GM10847 (cell line): Measurements from ENCODE around the gene EMX1.

Experiments
- POLR2A ChIP-seq: IDR thresholded peaks from 2 replicates; pipeline ENCODE4 v1.6.1; 2011; ENCODE audit not compliant: insufficient read length; ENCODE audit errors: extremely low read depth

EMX1 gene

DNA sequence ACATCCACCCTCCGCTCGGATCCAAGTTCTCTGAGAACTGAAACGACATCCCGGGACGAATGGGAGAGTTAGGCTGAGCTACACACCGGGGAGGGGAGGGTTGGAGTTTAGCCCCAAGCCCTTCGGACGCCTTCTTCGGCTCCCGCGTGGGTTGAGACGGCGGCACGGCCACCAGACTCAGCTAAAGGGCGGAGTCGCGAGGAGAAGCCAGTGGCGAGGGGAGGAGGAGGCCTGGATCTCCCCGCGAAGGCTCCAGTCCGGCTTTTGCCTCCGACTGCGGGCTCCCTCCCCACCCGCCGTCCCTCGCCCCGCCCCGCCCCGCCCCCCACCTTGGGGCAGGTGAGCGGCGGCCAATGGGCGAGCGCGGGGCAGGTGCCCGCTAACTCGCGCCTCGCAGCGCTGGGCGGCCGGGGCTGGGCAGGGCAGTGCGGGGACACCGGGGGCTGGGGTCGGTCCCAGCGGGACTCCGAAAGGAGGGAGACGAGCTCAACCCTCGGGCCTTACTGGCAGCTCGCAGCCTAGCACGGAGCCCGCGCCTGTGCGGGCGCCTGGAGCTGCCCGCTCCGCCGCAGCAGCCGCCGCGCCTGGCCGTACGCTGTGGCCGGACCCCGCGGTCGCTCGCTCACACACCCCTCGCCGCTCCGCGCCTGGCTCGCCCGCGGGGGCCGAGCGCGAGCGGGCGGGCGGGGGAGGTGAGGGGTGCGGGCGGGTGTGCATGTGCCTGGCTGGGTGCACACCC lies at the start of gene EMX1:
Gene EMX1 (plus strand): TSS at position 382 of the 739 bp plus-strand sequence. CDS start 334 bp downstream, at position 716.
- no peak for TF ChIP-seq POLR2A

DNA sequence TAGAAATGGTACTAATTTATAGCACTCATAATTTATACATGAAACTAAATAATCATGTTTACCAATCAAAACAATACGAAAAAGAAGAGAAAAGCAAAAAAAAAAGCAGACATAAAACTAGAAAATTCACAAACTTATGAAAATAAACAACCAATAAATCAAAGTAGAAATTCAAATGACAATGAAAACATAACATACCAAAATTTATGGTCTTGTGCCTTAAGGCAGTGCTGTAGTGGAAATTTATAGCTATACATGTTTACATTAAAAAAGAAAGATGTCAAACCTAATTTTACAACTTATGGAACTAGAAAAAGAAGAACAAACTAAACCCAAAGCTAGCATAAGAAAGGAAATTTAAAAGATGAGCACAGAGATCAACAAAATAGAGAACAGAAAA lies 46.3 kb upstream of the EMX1 start:
- no peak for TF ChIP-seq POLR2A

DNA sequence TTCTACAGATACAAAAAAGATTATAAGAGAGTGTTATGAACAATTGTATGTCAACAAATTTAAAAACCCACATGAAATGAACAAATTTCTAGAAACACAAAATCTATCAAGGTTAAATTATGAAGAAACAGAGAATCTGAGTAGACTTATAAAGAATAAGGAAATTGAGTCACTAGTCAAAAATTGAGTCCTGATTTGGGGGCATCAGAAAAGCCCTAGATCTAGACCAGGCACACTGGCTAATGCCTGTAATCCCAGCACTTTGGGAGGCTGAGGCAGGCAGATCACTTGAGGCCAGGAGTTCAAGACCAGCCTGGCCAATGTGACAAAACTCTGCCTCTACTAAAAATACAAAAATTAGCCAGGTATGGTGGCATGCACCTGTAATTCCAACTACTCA lies 45.4 kb upstream of the EMX1 start:
- no peak for TF ChIP-seq POLR2A

DNA sequence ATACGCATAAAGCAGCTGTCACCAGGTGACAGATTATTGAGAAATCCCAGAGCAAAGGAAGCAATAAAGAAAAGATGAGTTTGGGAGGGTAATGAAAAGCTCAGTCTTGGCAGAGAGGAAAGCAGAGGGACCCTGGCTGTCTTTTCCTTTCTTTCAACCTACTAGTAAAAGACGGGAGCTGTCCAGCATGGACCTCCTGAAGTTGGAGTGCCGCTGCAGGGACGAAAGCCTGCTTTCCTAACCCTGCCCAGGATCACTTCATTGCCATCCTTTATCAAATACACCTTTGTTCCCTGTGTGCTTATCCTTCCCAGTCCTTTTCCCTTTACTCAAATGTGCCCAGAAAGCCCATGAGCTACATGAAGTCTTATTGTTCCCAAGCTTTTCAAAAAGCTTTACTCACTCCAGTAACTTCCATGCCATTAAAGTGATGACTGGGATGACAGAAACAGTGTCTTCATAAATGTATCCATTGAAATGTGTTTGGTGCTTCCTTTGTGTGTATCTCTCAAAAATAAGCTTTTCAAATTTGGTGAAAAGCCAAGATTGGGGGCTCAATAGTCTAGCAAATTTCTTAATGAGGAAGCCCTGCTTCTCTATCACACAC lies 33.9 kb upstream of the EMX1 start:
- TF ChIP-seq POLR2A: no peak

DNA sequence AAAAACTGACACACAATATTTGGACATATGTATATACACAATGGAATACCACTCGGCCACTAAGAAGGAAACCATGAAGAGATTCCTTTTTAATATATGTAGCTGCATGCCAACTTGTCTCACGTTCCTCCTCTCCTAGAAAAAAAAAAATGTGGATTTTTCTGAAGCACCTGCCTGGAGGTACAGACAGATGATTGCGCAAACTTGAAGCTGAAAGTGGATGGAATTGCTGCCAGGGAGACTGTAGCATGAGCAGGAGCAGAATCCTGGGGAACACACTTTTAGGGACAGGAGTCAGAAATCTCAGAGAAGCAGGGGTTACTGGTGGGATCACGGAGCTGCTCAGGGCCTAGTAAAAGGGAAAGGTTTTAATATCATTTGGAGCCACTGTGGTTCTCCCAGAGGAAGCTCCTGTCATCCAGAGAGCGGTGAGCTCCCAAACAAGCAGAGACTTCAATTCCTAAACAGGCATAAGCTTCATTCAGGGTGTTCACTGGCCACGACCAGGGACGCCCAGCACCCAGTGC lies 30.8 kb upstream of the EMX1 start:
- no peak for TF ChIP-seq POLR2A

DNA sequence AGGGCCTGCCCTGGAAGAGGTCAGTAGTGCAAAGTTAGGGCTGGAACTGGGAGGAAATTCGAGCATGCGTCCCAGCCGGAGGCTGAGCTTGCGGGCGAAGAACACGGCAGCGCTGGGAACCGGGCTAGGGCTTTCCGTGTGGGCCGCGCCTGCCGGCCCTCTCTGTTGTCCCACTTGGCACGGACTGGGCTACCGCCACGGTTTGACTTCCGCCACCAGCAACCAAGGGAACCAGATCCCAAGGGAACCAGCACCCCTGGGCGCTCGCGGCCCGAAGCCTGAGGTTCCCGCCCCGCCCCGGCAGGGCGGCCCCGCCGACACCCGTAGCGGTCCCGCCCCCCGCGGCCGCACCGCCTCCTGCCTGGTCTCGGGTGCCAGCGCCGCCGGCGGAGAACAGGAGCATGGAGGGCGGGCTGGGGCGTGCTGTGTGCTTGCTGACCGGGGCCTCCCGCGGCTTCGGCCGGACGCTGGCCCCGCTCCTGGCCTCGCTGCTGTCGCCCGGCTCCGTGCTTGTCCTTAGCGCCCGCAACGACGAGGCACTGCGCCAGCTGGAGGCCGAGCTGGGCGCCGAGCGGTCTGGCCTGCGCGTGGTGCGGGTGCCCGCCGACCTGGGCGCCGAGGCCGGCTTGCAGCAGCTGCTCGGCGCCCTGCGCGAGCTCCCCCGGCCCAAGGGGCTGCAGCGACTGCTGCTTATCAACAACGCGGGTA lies 30.1 kb upstream of the EMX1 start, which contains the start of gene SPR:
Gene SPR (plus strand): TSS at position 377 of the 708 bp plus-strand sequence. CDS start 25 bp downstream, at position 402.
- no peak for TF ChIP-seq POLR2A

DNA sequence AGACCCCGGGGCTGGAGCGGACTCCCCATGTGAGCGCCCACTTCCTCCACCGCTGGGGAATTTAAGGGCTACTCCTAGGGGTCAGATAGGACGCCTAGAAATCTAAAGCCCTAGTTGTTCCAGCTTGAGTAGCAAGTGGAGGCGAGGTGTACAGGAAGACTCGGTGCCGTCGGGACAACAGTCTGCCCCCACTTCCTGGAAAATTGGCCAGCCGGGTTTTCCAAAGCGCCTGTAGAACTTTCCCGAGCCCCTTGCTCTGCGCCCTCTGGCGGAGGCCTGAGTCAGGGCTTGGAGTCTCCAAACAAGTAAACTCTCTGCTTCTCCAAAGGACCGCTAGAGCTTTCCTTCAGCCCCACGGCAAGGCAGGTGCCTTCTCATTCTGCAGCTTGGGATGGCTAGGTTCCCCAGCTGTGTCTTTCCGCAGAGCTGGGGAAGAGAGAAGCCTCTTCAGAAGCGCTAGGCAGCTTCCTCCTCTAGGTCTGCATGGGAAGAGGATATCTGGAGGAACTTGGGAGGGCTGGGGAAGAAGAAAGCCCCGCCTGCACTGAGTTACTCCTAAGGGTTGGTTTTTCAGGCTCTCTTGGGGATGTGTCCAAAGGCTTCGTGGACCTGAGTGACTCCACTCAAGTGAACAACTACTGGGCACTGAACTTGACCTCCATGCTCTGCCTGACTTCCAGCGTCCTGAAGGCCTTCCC lies 29.4 kb upstream of the EMX1 start:
- no peak for TF ChIP-seq POLR2A

DNA sequence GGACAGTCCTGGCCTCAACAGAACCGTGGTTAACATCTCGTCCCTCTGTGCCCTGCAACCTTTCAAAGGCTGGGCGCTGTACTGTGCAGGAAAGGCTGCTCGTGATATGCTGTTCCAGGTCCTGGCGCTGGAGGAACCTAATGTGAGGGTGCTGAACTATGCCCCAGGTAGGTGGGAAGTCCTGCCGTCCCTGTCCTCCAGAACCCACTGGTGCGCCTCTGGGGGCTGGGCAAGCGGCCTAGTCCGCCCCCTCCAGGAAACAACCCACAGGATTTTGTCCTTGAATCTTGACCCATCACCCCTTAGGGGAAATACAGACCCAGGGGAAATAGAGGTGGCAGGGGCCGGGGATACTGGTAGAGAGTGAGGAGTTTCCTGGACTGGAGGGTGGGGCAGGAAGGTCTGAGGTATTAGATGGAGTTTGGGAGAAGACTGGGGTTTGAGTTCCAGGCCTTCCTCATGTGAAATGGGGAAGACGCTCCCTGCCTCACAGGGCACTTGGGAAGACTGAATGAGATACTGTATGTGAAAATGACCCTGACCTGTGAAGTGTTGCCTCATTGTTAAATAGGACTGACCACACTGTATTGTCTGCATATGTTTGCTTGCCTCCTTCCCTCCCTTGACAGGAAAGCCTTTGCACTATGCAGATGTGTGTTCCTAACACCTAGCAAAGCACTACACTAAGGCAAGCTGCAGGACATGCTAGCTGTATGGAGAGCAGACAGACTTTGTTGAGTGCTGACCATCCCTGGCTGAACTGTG lies 28.7 kb upstream of the EMX1 start:
- no peak for TF ChIP-seq POLR2A

DNA sequence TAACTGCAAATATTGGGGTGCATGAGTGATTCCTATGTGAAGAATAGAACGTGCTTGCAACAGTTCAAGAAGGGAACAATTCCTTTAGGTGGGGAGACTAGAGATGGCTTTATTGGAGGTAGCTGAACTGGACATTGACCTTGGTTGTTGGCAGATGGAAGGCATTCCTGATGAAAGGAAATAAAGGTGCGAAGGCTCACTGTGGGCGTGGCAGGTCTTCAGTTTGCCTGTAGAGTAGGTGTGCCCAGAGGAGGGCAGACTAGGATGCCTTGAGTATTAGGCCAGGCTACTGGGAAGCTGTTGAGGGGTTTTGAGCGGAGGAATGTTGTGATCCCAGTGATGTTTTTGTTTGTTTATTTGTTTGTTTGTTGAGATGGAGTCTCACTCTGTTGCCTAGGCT lies 27.3 kb upstream of the EMX1 start:
- no peak for TF ChIP-seq POLR2A

DNA sequence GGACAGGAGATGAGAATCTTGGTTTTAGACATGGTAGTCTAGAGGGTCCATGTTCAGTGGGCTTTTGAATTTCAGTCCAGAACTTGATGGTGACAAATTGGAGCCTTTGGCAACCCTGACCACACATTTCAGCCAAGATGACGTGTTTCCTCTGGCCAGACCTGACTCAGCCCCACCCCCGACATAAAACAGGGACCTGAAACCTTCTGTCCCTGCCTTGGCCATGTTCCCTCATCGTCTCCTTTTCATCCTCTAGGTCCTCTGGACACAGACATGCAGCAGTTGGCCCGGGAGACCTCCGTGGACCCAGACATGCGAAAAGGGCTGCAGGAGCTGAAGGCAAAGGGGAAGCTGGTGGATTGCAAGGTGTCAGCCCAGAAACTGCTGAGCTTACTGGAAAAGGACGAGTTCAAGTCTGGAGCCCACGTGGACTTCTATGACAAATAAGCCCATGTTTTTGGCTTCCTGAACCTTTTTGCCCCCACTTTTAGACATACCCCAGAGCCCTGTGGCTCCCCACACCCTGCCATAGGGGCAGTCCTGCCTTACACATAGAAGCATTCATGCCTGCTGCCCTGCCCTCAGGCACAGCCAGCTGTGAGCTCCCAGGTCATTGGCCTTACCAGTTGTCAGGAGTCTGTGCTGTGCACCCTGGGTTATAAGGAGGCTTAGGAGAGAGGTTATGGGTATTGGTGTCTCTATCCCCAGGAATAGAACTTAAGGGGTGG lies 26.1 kb upstream of the EMX1 start:
- no peak for TF ChIP-seq POLR2A

DNA sequence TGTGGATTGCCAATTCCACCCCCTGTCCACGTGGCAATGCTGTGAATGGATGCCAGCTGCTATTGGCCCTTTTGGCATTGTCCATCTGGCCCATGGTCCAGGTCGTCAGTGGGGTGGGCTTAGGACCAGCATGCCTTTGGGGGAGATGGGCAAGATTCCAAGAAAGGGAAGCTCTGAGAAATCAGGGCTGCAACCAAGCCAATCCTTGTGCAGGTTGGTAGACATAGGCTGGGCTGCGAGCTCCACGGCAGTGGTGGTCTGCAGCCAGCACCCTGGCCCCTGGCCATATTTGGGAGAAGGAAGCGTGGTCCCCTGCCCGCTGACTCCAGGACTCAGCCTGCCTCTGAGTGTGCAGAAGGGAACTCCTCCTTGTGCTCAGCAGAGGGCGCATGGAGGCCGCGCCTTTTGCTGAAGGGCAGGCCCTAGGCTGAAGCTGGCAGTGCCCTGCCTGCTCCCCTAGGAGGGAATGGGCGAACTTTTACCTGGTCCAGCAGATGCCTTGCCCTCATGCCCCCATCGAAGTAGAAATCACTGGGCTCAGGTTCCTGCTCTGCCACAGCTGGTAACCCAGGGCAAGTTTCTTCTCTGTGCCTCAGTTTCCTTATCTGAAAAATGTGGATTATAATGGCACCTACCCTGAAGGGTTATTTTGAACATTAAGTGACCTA lies 24.7 kb upstream of the EMX1 start:
- no peak for TF ChIP-seq POLR2A

DNA sequence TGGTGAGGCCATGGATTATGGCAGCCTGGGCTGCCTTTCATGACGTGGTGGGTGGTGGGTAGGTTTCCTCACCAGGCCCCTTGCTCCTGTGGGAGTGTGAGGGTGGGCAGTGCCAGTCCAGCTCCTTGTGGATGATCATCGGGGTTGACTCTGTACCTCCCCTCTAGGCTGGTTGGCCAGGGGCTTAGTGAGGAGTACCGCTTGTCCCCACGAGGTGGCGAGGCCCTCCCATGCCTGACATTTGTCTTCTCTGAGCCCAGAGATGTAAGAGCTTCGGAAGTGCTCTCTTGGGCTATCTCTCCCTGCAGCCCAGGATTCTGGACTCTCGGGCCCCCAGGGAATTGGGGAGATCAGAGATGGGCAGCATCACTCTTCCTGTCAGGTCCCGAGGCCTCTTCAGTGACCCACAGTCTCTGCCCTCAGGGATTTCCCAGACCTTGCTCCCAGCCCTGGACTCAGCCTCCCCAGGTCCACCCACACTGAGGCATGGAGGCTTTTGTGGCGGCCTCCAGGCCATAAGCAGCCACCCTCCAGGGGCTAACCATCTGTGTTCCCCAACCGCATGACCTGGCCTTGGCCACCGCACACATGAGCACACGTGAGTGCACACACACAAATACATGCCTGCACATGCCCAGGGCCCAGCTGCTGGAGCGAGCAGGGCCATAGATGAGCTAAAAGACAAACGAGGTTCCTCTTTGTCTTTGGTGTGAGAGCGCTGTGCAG lies 23.6 kb upstream of the EMX1 start:
- TF ChIP-seq POLR2A: no peak

DNA sequence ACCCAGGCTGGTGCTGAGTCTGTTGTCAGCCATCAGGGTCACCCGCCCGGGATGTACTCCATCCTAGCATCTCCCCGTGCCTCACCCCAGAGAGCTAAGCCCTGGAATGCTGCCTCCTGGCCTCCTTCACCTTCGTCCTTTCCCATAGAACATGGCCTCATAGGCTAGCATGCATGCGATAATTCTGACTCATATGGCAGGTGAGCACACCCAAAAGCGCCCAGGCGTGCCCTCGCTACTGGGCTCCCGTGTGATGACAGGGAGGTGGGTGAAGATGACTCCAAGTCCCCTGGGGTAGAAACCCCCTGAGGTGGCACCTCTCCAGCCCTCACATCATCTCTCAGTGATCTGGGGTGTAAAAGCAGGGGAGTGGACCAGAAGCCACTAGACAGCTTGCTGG lies 22.8 kb upstream of the EMX1 start:
- no peak for TF ChIP-seq POLR2A
